CD4-positive, alpha-beta T cell treated with Interferon gamma for 1 hour (primary cell): ENCODE results near the gene MC1R.
A peak's percentile ranks its signal among the peaks of the same experiment; 100 is the strongest.

Experiments used
- DNase-seq: peaks from one replicate; pipeline ENCODE4 v3.0.0-alpha.2; 2020

The MC1R gene

DNA sequence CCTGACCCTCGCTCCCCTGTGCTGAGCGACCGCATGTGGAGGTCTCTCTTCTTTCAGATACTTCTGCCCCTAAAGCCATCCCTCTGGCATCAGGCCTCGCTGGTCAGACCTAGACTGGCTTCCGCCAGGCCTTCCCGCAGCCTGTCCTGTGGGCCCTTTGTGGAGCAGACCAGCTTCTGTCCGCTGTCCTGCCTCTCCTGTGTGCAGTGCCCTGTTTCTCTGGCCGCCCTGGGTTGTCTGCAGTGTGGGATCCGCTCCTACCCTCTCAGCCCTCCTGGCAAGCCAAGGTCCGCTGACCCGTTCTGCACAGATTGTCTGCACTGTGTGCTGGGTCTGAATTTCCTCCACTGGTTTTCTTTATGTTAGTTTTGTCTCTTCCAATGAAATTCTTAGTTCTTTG is 21.5 kb upstream of the MC1R start:
- no peak for DNase-seq

GRCh38 chr16:89898201-89898967 is 20.3 kb upstream of the MC1R start:
- DNase-seq = peak; percentile 14

- DNase-seq = no peak
Measured at GRCh38 chr16:89899879-89900481, 18.7 kb upstream of the MC1R start.

- no peak for DNase-seq
Measured at GRCh38 chr16:89900885-89901284, 17.8 kb upstream of the MC1R start.

GRCh38 chr16:89902980-89903379 is 15.7 kb upstream of the MC1R start:
- no peak for DNase-seq

- no peak for DNase-seq
Measured at GRCh38 chr16:89903908-89904515, 14.7 kb upstream of the MC1R start.

- DNase-seq = no peak
Measured at GRCh38 chr16:89904606-89905510, 13.8 kb upstream of the MC1R start.

DNA sequence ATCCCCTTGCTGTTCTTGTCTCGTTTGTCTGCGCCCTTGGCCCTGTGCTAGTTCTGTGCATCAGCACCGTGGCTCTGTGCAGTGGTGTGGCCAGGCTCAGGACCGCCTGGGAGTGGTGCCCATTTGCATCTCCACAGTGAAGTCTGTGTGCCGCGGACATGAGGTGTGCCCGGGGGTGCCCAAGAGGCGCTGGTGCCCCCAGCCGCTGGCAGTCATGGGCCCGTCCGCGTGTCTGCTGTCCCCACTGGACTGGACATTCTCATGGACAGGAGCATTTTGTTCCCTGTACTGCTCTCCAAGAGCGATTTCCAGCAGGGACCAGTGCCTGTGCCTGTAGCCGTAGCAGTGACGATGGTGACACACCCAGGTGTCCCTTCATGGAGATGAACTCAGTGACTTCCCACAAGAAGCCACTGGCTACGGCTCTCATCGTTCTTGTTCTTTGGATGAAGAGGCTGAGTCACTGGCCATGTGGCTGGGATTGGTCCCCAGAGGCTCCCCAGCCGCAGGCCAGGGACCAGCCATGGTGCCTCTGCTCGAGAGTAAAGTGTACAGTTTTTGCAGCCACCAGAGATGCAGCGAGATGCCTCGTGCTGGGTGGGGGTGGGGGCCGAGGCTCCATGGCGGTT is 13.0 kb upstream of the MC1R start:
- DNase-seq = no peak

DNA sequence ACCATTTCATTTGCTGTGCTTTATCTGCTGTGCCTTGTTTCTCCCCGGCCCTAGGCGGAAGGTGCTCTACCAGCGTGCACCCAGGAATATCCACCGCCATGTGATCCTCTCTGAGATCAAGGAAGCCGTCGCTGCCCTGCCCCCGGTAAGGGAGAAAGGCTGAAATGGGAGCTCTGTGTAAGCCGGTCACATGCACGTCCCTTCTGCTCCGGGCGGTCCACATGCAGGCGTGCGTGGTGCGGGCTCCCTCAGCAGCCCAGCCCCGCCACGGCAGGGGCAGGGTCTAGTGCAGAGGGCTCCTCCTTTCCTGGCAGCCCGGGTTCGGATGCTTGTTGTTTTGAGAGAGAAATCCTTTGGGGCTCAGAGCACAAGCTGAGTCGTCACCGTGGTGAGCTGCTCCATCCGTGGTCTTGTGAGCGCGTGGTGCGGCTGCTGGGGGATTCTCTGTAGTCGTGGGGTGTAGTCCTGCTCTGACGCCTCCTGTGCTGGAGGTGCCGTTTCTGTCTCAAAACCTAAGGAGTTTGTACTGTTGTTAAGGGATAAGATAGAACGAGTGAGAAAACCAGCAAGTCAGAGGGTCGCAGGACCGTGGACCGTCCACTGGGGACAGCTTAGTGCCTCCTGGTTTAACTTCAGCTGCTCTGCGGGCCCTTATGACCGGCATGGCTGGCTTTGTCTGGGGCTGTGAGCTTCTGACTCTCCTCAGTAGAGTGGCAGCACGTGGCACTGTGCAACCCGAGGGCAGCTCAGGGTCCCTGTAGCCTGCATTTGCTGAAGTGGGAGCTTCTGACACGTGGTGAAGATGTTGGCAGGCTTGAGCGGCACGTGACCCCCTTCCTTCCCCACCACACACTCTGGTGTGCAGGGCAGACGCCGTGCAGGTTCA is 12.3 kb upstream of the MC1R start:
- no peak for DNase-seq

GRCh38 chr16:89907055-89907814 is 11.4 kb upstream of the MC1R start:
- DNase-seq = no peak

- DNase-seq = no peak
Measured at GRCh38 chr16:89908236-89908635, 10.4 kb upstream of the MC1R start.

GRCh38 chr16:89909777-89910716 is 8.6 kb upstream of the MC1R start:
- DNase-seq = peak; percentile 67

DNA sequence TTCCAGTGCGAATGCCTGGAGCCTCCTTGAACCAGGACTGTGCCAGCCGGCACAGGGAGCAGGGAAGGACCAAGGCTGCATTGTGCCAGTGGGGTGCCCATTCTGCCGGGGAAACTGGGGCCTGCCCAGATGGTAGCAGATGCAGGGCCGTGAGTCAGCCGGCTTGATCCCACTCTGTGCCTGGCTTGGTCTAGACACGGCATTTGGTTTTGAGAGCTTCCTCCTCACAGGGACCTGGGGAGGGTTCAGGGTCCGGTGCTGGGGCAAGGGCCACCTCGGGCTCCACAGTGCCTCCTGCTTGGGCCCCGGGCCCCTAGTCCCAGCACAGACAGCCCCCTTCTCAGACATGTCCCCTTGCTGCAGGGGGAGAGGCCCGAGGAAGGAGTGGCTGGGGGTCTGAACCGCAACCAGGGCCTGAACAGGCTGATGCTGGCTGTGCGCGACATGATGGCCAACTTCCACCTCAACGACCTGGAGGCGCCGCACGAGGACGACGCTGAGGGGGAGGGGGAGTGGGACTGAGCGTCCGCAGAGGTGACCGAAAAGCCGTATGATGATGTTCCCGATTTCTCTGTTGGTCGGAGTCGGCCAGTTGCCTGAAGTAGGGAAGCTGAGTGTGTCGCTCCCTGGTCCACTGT is 7.8 kb upstream of the MC1R start:
- DNase-seq = no peak

DNA sequence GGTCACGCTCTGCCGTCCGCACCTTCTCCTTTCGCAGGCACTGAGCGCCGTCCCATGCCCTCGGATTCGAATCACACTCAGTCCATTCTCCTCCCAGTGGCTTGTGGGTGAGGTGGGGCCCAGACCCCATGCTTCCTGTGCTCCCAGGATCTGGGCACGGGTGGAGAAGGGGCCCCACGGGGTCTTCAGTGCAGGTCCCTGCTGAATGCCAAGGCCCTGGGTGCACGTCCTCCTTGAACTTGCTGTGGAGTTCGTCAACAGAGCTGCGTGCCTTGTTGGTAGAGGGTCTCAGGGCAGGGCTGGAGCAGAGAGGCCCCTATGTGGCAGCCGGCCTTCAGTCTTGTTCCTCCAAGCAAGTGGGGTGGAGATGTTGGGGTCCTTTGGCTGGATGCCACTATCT is 7.3 kb upstream of the MC1R start:
- DNase-seq = no peak

DNA sequence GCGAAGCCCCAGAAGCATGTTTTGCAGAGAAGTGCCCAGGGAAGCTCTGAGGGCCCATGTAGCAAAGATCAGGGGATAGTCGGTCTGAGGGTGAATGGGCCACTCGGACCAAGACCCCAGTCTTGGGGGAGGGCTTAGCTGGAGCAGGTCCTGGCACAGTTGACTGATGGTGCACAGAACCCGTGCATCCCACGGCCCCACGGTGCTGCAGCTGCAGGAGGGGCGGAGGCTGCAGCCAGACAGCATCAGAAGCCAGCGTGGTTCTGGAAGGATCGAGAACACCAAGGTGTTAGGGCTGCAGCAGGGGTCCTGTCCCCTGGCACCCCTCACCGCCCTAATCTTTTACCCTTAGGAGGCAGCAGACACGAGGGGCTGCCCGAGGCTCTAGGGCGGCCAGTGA is 6.5 kb upstream of the MC1R start:
- DNase-seq = no peak

GRCh38 chr16:89912627-89913026 is 6.0 kb upstream of the MC1R start:
- no peak for DNase-seq

DNA sequence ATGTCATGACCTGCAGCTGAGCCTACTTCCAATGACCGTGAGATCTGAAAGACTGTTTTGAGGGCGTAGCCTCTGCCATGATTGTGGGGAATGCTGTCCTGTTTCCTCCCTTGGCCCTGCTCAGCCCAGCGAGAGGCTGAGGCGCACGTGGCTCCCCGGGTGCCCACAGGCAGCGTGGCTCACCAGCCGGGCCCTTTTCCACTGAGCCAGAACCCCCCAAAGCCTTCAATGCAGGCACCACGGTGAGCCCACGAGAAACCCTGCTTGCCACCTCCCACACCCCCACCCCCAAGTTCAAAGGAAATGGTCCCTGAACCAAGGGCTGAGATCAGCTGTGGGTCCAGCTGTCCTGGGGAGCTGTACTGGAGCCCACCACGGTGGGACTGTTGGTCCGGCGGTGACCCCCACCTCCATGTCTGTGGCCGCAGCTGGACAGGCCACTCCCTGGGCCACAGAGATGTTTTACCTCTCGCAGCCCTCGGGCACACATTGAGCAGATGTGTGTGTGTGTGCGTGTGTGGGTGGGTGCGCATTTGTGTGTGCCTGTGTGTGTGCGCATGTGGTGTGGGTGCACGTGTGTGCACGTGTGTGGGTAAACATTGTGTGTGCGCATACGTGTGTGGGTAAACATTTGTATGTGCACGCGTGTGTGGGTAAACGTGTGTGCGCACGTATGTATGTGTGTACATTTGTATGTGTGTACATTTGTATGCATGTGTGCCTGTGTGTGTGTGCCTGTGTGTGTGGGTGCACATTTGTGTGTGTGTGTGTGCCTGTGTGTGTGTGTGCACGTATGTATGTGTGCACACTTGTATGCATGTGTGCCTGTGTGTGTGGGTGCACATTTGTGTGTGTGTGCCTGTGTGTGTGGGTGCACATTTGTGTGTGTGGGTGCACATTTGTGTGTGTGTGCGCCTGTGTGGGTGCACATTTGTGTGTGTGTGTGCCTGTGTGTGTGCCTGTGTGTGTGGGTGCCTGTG is 5.0 kb upstream of the MC1R start:
- DNase-seq = no peak
